H1 (cell line): ENCODE measurements around the gene RNF133. TPM values are rescaled to one million over a fixed set of nuclear protein-coding genes. Genes with fewer than 3 reads are reported as not detected.

Experiments used
- CTCF ChIA-PET: fragments of 300-600 bp; sonication (Branson Sonifier 250); formaldehyde crosslinking; loops from one replicate; lab custom pipeline; 2021; ENCODE audit not compliant: partially characterized antibody; lab: Charles Lee
- POLR2A ChIA-PET: fragments of 300-600 bp; sonication (Branson Sonifier 250); formaldehyde crosslinking; loops from one replicate; lab custom pipeline; 2021; ENCODE audit warnings: inconsistent platforms; ENCODE audit not compliant: partially characterized antibody; lab: Charles Lee
- DNase-seq, 2 experiments: peaks; one replicate each; pipeline versions ENCODE4 v3.0.0 to v3.0.0-alpha.2; 2010 to 2022; ENCODE audit warnings: low spot score in 2 of 2, low read depth in 1 of 2, mixed read lengths in 1 of 2
- FAIRE-seq: peaks from 2 replicates; lab custom pipeline; 2011; peaks lifted over from hg19 to GRCh38; lab: Jason Lieb, UNC
- H2AFZ ChIP-seq: 2 replicates; pipeline ENCODE4 v1.8.1; 2012; ENCODE audit warnings: low read length, inconsistent platforms
- H2AK5ac ChIP-seq: 2 replicates; pipeline ENCODE4 v1.6.1; 2013; ENCODE audit warnings: low read depth, low read length
- H2BK120ac ChIP-seq: replicated peaks from 2 replicates; pipeline ENCODE3; 2013; ENCODE audit warnings: low read depth, low read length, inconsistent platforms
- H2BK12ac ChIP-seq: 2 replicates; pipeline ENCODE4 v1.6.1; 2013; ENCODE audit warnings: low read depth, low read length
- H2BK15ac ChIP-seq: 2 replicates; pipeline ENCODE4 v1.6.1; 2013; ENCODE audit warnings: low read length
- H2BK20ac ChIP-seq: 2 replicates; pipeline ENCODE4 v1.6.1; 2013; ENCODE audit warnings: low read length
- H2BK5ac ChIP-seq: 2 replicates; pipeline ENCODE4 v1.6.1; 2013; ENCODE audit warnings: low read depth, low read length
- H3K14ac ChIP-seq: 2 replicates; pipeline ENCODE4 v1.6.1; 2013; ENCODE audit warnings: inconsistent platforms; ENCODE audit not compliant: insufficient read length
- H3K18ac ChIP-seq: 2 replicates; pipeline ENCODE4 v1.6.1; 2013; ENCODE audit warnings: low read length; ENCODE audit errors: extremely low read depth
- H3K23ac ChIP-seq: 2 replicates; pipeline ENCODE4 v1.6.1; 2013; ENCODE audit warnings: inconsistent platforms; ENCODE audit not compliant: insufficient read length
- H3K23me2 ChIP-seq: 2 replicates; pipeline ENCODE4 v1.6.1; 2013; ENCODE audit warnings: low read depth, low read length
- H3K27ac ChIP-seq: 2 replicates; pipeline ENCODE4 v1.6.1; 2011; ENCODE audit warnings: low read depth, low read length, inconsistent platforms
- H3K27me3 ChIP-seq, 4 experiments: replicated peaks in 1 of 4; 1 replicate in 1 of 4; 2 replicates in 3 of 4; pipeline versions ENCODE4 v1.6.1 to v1.8.1; 2011 to 2013; ENCODE audit warnings: low read length in 3 of 4, mild to moderate bottlenecking in 3 of 4, inconsistent platforms in 2 of 4, mixed read lengths in 2 of 4, moderate library complexity in 1 of 4; ENCODE audit not compliant: control insufficient read depth in 3 of 4, insufficient read depth in 3 of 4; ENCODE audit errors: extremely low read depth in 1 of 4
- H3K36me3 ChIP-seq, 4 experiments: 2 replicates each; pipeline versions ENCODE4 v1.6.1 to v1.8.1; 2011 to 2013; ENCODE audit warnings: mild to moderate bottlenecking in 4 of 4, low read length in 3 of 4, moderate library complexity in 2 of 4, control low read depth in 1 of 4, inconsistent platforms in 1 of 4; ENCODE audit not compliant: insufficient read depth in 4 of 4, control insufficient read depth in 2 of 4
- H3K4ac ChIP-seq: replicated peaks from 2 replicates; pipeline ENCODE3; 2013; ENCODE audit warnings: low read length, low read depth, mixed read lengths, inconsistent platforms; ENCODE audit not compliant: insufficient read length
- H3K4me1 ChIP-seq, 4 experiments: replicated peaks in 1 of 4; 1 replicate in 1 of 4; 2 replicates in 3 of 4; pipeline versions ENCODE4 v1.6.1 to v1.8.1; 2011 to 2013; ENCODE audit warnings: low read length in 3 of 4, inconsistent platforms in 2 of 4, mixed read lengths in 1 of 4; ENCODE audit not compliant: insufficient read depth in 4 of 4, control insufficient read depth in 3 of 4
- H3K4me2 ChIP-seq, 2 experiments: 2 replicates each; pipeline versions ENCODE4 v1.6.1 to v1.8.1; 2011 to 2013; ENCODE audit warnings: low read depth in 2 of 2, low read length in 2 of 2, control low read depth in 1 of 2, inconsistent platforms in 1 of 2, mild to moderate bottlenecking in 1 of 2; ENCODE audit not compliant: insufficient read depth in 1 of 2
- H3K4me3 ChIP-seq, 4 experiments: fragments of 200-600, 300-600 bp in 1 of 4; sonication (generic), shearing (Covaris generic), sonication (Bioruptor Twin) in 1 of 4; 2 replicates each; pipeline versions ENCODE4 v1.5.1 to v1.8.1; 2011 to 2016; ENCODE audit warnings: low read length in 4 of 4, low read depth in 3 of 4, control low read depth in 2 of 4, inconsistent platforms in 2 of 4, mild to moderate bottlenecking in 2 of 4, mixed read lengths in 1 of 4, moderate library complexity in 1 of 4; ENCODE audit not compliant: insufficient read depth in 2 of 4; ENCODE audit errors: extremely low read depth in 1 of 4
- H3K56ac ChIP-seq: replicated peaks from 2 replicates; pipeline ENCODE3; 2013; ENCODE audit warnings: low read depth, mild to moderate bottlenecking, mixed read lengths, low read length, inconsistent platforms; ENCODE audit not compliant: insufficient read length
- H3K79me1 ChIP-seq: 2 replicates; pipeline ENCODE4 v1.6.1; 2013; ENCODE audit warnings: low read depth, low read length, control low read depth
- H3K79me2 ChIP-seq, 2 experiments: 2 replicates each; pipeline versions ENCODE4 v1.6.1 to v1.8.1; 2012 to 2013; ENCODE audit warnings: low read length in 2 of 2, mild to moderate bottlenecking in 2 of 2, inconsistent platforms in 1 of 2; ENCODE audit not compliant: insufficient read depth in 2 of 2, control insufficient read depth in 1 of 2
- H3K9ac ChIP-seq, 4 experiments: replicated peaks in 1 of 4; 1 replicate in 1 of 4; 2 replicates in 3 of 4; pipeline versions ENCODE4 v1.6.1 to v1.8.1; 2011 to 2013; ENCODE audit warnings: low read depth in 3 of 4, low read length in 3 of 4, control low read depth in 2 of 4, mild to moderate bottlenecking in 2 of 4, moderate library complexity in 2 of 4, inconsistent platforms in 1 of 4; ENCODE audit errors: extremely low read depth in 1 of 4
- H3K9me3 ChIP-seq, 2 experiments: 2 replicates each; pipeline versions ENCODE4 v1.6.1 to v1.8.1; 2012 to 2013; ENCODE audit warnings: mild to moderate bottlenecking in 2 of 2, moderate library complexity in 2 of 2, control low read depth in 1 of 2, inconsistent platforms in 1 of 2, low read depth in 1 of 2, low read length in 1 of 2, mixed read lengths in 1 of 2; ENCODE audit not compliant: insufficient read depth in 2 of 2
- H4K20me1 ChIP-seq, 2 experiments: replicated peaks in 1 of 2; 2 replicates each; pipeline versions ENCODE3 to v1.8.1; 2011 to 2013; ENCODE audit warnings: inconsistent platforms in 2 of 2, low read length in 2 of 2, mild to moderate bottlenecking in 1 of 2; ENCODE audit not compliant: insufficient read depth in 2 of 2, control insufficient read depth in 1 of 2
- H4K5ac ChIP-seq: 2 replicates; pipeline ENCODE4 v1.6.1; 2013; ENCODE audit warnings: low read length, low read depth, mixed read lengths, inconsistent platforms; ENCODE audit not compliant: insufficient read length
- H4K8ac ChIP-seq: 2 replicates; pipeline ENCODE4 v1.8.0; 2013; ENCODE audit warnings: mild to moderate bottlenecking, moderate library complexity, low read length, inconsistent platforms; ENCODE audit not compliant: insufficient read depth; ENCODE audit errors: extremely low read depth
- H4K91ac ChIP-seq: replicated peaks from 2 replicates; pipeline ENCODE3; 2013; ENCODE audit warnings: low read length, mixed read lengths, inconsistent platforms; ENCODE audit not compliant: insufficient read length
- PHF8 ChIP-seq: fragments of 200-600 bp; sonication (generic); conservative IDR thresholded peaks from 2 replicates; pipeline ENCODE4 v1.7.1; 2012; ENCODE audit warnings: low read depth, mild to moderate bottlenecking, inconsistent platforms, low read length, moderate library complexity
- SP4 ChIP-seq: IDR thresholded peaks from 2 replicates; pipeline ENCODE4 v1.6.1; 2012; ENCODE audit warnings: low read length, inconsistent platforms
- WGBS, 2 experiments: shearing (Covaris generic) in 1 of 2; methylation state at CpG; one replicate each; pipeline versions ENCODE4 v1.1.6 to v1.1.7; 2013 to 2015; ENCODE audit warnings: low lambda C conversion rate in 2 of 2, mixed read lengths in 2 of 2, inconsistent platforms in 1 of 2, low coverage in 1 of 2, missing lambda C conversion rate in 1 of 2; ENCODE audit not compliant: insufficient replicate concordance in 2 of 2, insufficient coverage in 1 of 2, insufficient read length in 1 of 2; ENCODE audit errors: extremely low coverage in 1 of 2, missing lambda C conversion rate in 1 of 2; 5-methylcytosine and 5-hydroxymethylcytosine counted together
- polyA plus RNA-seq, 7 experiments: library from polyadenylated mRNA; depleted of rRNA in 3 of 7; stranded (reverse) in 5 of 7; unstranded in 2 of 7; fragments of >200 nt in 5 of 7; fragments of 200-250 nt in 2 of 7; gene quantifications; 1 replicate in 5 of 7; 2 replicates in 1 of 7; 4 replicates in 1 of 7; pipeline versions ENCODE4 v1.2.1 to v1.2.3, GENCODE V29; 2011 to 2013; ENCODE audit warnings: missing spikeins in 2 of 7, mixed read lengths in 2 of 7
- total RNA-seq: library from RNA; stranded (reverse); fragmentation: NEBNext Ultra II Directional; extraction: Animal tissue kit (Norgen Biotek cat#: 25700); gene quantifications from 2 replicates; pipeline ENCODE4 v1.2.1, GENCODE V29; 2021

Gene RNF133
- total and polyA plus RNA-seq, 2 of the 8 experiments (the other 6 are each of a cell fraction or from before 2014, with no cell fraction given): 0.09 to 0.39 TPM

DNA sequence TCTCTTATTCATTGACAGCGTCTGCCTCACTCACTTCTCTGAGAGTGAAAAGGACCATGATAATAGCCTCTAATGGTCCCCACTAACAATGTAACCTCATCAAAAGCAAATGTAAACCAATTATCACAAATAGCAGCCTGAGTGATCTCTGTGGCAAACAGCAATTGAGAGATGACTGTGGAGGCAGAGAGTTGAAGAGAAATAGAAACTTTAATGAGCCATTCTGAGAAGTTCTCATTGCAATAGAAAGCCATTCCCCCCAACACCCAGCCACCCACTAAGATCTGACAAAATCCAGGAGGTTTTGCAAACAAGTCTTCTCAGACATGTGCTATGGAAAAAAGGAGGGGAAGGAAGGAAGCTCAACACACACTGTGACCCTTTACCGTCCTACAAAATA lies 48.0 kb upstream of the RNF133 start:
- FAIRE-seq: no peak
- Histone ChIP-seq H3K4me2 (no peak overlapping the region), H3K4me1 (peaks cover 3 to 19% (median 13%) of the 10 kb centered on the region in 4 experiments; a peak in 5 of 7 replicates)

More for the DNA sequence above, 48.0 kb upstream of the RNF133 start:
- Histone ChIP-seq H3K14ac (no peak overlapping the region), H2AK5ac (no peak overlapping the region), H3K4ac (no peak overlapping the region), H3K56ac (no peak overlapping the region), H3K23me2 (no peaks in the 10 kb centered on the region), H4K5ac (no peak overlapping the region), H3K27ac (no peak overlapping the region), H3K23ac (no peak overlapping the region), H2BK120ac (no peak overlapping the region), H2BK20ac (no peak overlapping the region), H3K36me3 (no peaks in the 10 kb centered on the region), H2BK15ac (no peak overlapping the region), H3K4me3 (no peak overlapping the region), H3K9me3 (no peaks in the 10 kb centered on the region), H2BK5ac (no peak overlapping the region), H4K20me1 (no peaks in the 10 kb centered on the region), H2AFZ (no peak overlapping the region), H2BK12ac (no peak overlapping the region), H3K27me3 (no peaks in the 10 kb centered on the region), H3K18ac (no peak overlapping the region), H4K8ac (no peak overlapping the region), H3K79me2 (no peaks in the 10 kb centered on the region), H3K9ac (no peak overlapping the region), H3K79me1 (no peaks in the 10 kb centered on the region; the same call in 1 of the 2 replicates), H4K91ac (no peak overlapping the region)
- CTCF ChIA-PET: interaction anchor here (1.9 to 2.0 kb wide), 2 partner anchors 8 to 408 kb away, joined by 4 to 6 read pairs; no protein-coding TSS in a partner anchor
- no peak for DNase-seq
- WGBS, 2 experiments: 59% methylated on average over 2 of the region's 2 CpGs; no CpG with 5 or more reads in 1 of the 2 experiments
- POLR2A ChIA-PET: interaction anchor here (0.9 kb wide), 1 partner anchor 15 kb away, joined by 5 read pairs; no protein-coding TSS in a partner anchor
- no peak for TF ChIP-seq SP4
- no peak for TF ChIP-seq PHF8
